Liver (tissue), 9 donors: ENCODE results near the gene TP63. TPM values are rescaled to one million over a fixed set of nuclear protein-coding genes. Genes with fewer than 3 reads are reported as not detected.

Source experiments
- DNase-seq: peaks from one replicate; pipeline ENCODE4 v3.0.0-alpha.2; 2017; ENCODE audit warnings: low spot score
- H3K27ac ChIP-seq, 2 donors: one replicate each; pipeline ENCODE4 v1.7.0; 2013; ENCODE audit warnings: inconsistent platforms in 2 of 2, low read length in 2 of 2, control low read depth in 1 of 2, low read depth in 1 of 2, mild to moderate bottlenecking in 1 of 2
- H3K27me3 ChIP-seq, 4 donors: one replicate each; pipeline versions ENCODE4 v1.6.1 to v1.7.0; 2013; ENCODE audit warnings: low read length in 3 of 4, inconsistent platforms in 1 of 4, mild to moderate bottlenecking in 1 of 4, moderate library complexity in 1 of 4; ENCODE audit not compliant: control insufficient read depth in 4 of 4, insufficient read depth in 4 of 4
- H3K36me3 ChIP-seq, 4 donors: one replicate each; pipeline versions ENCODE4 v1.6.1 to v1.7.0; 2013; ENCODE audit warnings: low read length in 3 of 4, mild to moderate bottlenecking in 3 of 4, low read depth in 1 of 4, moderate library complexity in 1 of 4; ENCODE audit not compliant: control insufficient read depth in 4 of 4, insufficient read depth in 3 of 4
- H3K4me1 ChIP-seq, 4 donors: one replicate each; pipeline versions ENCODE4 v1.6.1 to v1.7.0; 2013; ENCODE audit warnings: low read length in 3 of 4, mild to moderate bottlenecking in 3 of 4, moderate library complexity in 1 of 4; ENCODE audit not compliant: control insufficient read depth in 4 of 4, insufficient read depth in 4 of 4
- H3K4me3 ChIP-seq, 3 donors: one replicate each; pipeline versions ENCODE4 v1.6.1 to v1.7.0; 2013; ENCODE audit warnings: low read length in 3 of 3, control low read depth in 1 of 3, low read depth in 1 of 3, mild to moderate bottlenecking in 1 of 3
- H3K9ac ChIP-seq, 2 donors: one replicate each; pipeline ENCODE4 v1.7.0; 2013; ENCODE audit warnings: low read length in 2 of 2, mild to moderate bottlenecking in 2 of 2, moderate library complexity in 2 of 2, control low read depth in 1 of 2, low read depth in 1 of 2
- H3K9me3 ChIP-seq, 4 donors: one replicate each; pipeline versions ENCODE4 v1.6.1 to v1.7.0; 2013; ENCODE audit warnings: low read length in 3 of 4; ENCODE audit not compliant: control insufficient read depth in 4 of 4
- ATF3 ChIP-seq: IDR thresholded peaks from 2 replicates; pipeline ENCODE4 v1.6.1; 2016; ENCODE audit warnings: antibody characterized with exemption
- CTCF ChIP-seq: fragments of 150-350 bp; IDR thresholded peaks from 2 replicates; pipeline ENCODE4 v1.5.1; 2017; ENCODE audit warnings: improper control_type of control experiment, low read depth, low read length; ENCODE audit not compliant: missing input control
- EGR1 ChIP-seq, 2 donors: IDR thresholded peaks; 2 replicates each; pipeline ENCODE4 v1.6.1; 2016 to 2018; ENCODE audit warnings: antibody characterized with exemption in 2 of 2, low read depth in 2 of 2
- FOXA1 ChIP-seq: IDR thresholded peaks from 2 replicates; pipeline ENCODE4 v1.6.1; 2016; ENCODE audit warnings: antibody characterized with exemption
- FOXA2 ChIP-seq: IDR thresholded peaks from 2 replicates; pipeline ENCODE4 v1.6.1; 2016; ENCODE audit warnings: antibody characterized with exemption
- GABPA ChIP-seq, 2 donors: IDR thresholded peaks in 1 of 2; conservative IDR thresholded peaks in 1 of 2; 2 replicates each; pipeline ENCODE4 v1.6.1; 2016; ENCODE audit warnings: antibody characterized with exemption in 2 of 2, mild to moderate bottlenecking in 1 of 2, moderate library complexity in 1 of 2
- HNF4A ChIP-seq, 2 donors: conservative IDR thresholded peaks; 2 replicates each; pipeline ENCODE4 v1.6.1; 2016; ENCODE audit warnings: antibody characterized with exemption in 2 of 2, mild to moderate bottlenecking in 2 of 2
- HNF4G ChIP-seq: IDR thresholded peaks from 2 replicates; pipeline ENCODE4 v1.6.1; 2016; ENCODE audit warnings: antibody characterized with exemption
- JUND ChIP-seq, 2 donors: IDR thresholded peaks; 2 replicates each; pipeline ENCODE4 v1.6.1; 2016; ENCODE audit warnings: antibody characterized with exemption in 2 of 2
- MAX ChIP-seq: IDR thresholded peaks from 2 replicates; pipeline ENCODE4 v1.6.1; 2016; ENCODE audit warnings: antibody characterized with exemption
- NR2F2 ChIP-seq: IDR thresholded peaks from 2 replicates; pipeline ENCODE4 v1.6.1; 2016; ENCODE audit warnings: antibody characterized with exemption
- RAD21 ChIP-seq, 2 donors: IDR thresholded peaks; 2 replicates each; pipeline ENCODE4 v1.6.1; 2016; ENCODE audit warnings: antibody characterized with exemption in 2 of 2, mild to moderate bottlenecking in 2 of 2
- REST ChIP-seq: IDR thresholded peaks from 2 replicates; pipeline ENCODE4 v1.6.1; 2016; ENCODE audit warnings: antibody characterized with exemption, mild to moderate bottlenecking
- RXRA ChIP-seq, 2 donors: IDR thresholded peaks; 2 replicates each; pipeline ENCODE4 v1.6.1; 2017 to 2018; ENCODE audit warnings: antibody characterized with exemption in 2 of 2, mild to moderate bottlenecking in 1 of 2
- SP1 ChIP-seq: IDR thresholded peaks from 2 replicates; pipeline ENCODE4 v1.6.1; 2018; ENCODE audit warnings: antibody characterized with exemption, mild to moderate bottlenecking
- TAF1 ChIP-seq: conservative IDR thresholded peaks from 2 replicates; pipeline ENCODE4 v1.6.1; 2016; ENCODE audit warnings: antibody characterized with exemption, mild to moderate bottlenecking
- YY1 ChIP-seq: IDR thresholded peaks from 2 replicates; pipeline ENCODE4 v1.6.1; 2016; ENCODE audit warnings: antibody characterized with exemption, mild to moderate bottlenecking
- ZBTB33 ChIP-seq: IDR thresholded peaks from 2 replicates; pipeline ENCODE4 v1.6.1; 2016; ENCODE audit warnings: antibody characterized with exemption
- WGBS: extraction: QIAGEN DNeasy Blood & Tissue Kit; methylation state at CpG from one replicate; pipeline ENCODE4 v1.1.7; 2013; 5-methylcytosine and 5-hydroxymethylcytosine counted together
- polyA plus RNA-seq, 2 donors: library from polyadenylated mRNA; stranded (reverse) in 1 of 2; unstranded in 1 of 2; fragments of 200-250 nt in 1 of 2; fragments of >200 nt in 1 of 2; fragmentation: Nextera tagmentation in 1 of 2; extraction: Ambion mirVana in 1 of 2; gene quantifications; one replicate each; pipeline versions ENCODE4 v1.2.1 to v1.2.3, GENCODE V29; 2013 to 2015
- total RNA-seq, 2 donors: library from RNA; depleted of rRNA; stranded (reverse); fragments of >200 nt; gene quantifications; one replicate each; pipeline ENCODE4 v1.2.3, GENCODE V29; 2014
- donor health status: healthy.
- donor health status: healthy.
- donor health status: healthy.
- donor health status: healthy.
- donor health status: healthy.

Gene TP63
- total and polyA plus RNA-seq, 4 donors, result under 0.01 to 0.08 (median 0.05) TPM; not detected in 1

- Histone ChIP-seq H3K9me3 (no peaks in the 10 kb centered on the region), H3K4me3 (no peak overlapping the region), H3K4me1 (peaks cover 0 to 4% (median 0%) of the 10 kb centered on the region in 4 donors), H3K27ac (no peak overlapping the region), H3K36me3 (no peaks in the 10 kb centered on the region), H3K27me3 (no peaks in the 10 kb centered on the region), H3K9ac (no peak overlapping the region)
- TF ChIP-seq RXRA (IDR thresholded peaks at IDR 0.05) (no peak), MAX (no peak), EGR1 (IDR thresholded peaks at IDR 0.05; ENCODE audit: low read depth in 2 of 2) (no peak), FOXA2 (no peak), SP1 (no peak), GABPA (IDR thresholded peaks at IDR 0.05 in 1 of 2, conservative IDR thresholded peaks at IDR 0.05 in 1 of 2) (no peak)
- WGBS, result 79% methylated on average over 1 of the region's 1 CpG
- no peak for DNase-seq
Measured at GRCh38 chr3:189584645-189585044, 46.5 kb upstream of the TP63 start.

GRCh38 chr3:189586941-189587663, 44.1 kb upstream of the TP63 start:
- Histone ChIP-seq H3K4me1 (peaks cover 0 to 4% (median 0%) of the 10 kb centered on the region in 4 donors), H3K4me3 (no peak overlapping the region), H3K36me3 (no peaks in the 10 kb centered on the region), H3K27me3 (no peaks in the 10 kb centered on the region), H3K9me3 (no peaks in the 10 kb centered on the region), H3K9ac (no peak overlapping the region), H3K27ac (no peak overlapping the region)
- DNase-seq, result no peak
- 70% methylated on average over 7 of the region's 7 CpGs for WGBS
- TF ChIP-seq JUND (IDR thresholded peaks at IDR 0.05), result peak in 1 of 2 donors; percentile 73
- TF ChIP-seq EGR1 (IDR thresholded peaks at IDR 0.05; ENCODE audit: low read depth in 2 of 2), result no peak
- TF ChIP-seq NR2F2, result no peak
- no peak for TF ChIP-seq SP1
- TF ChIP-seq FOXA2, result peak; percentile 26
- no peak for TF ChIP-seq MAX
- peak in 1 of 2 donors; percentile 36 for TF ChIP-seq RAD21 (IDR thresholded peaks at IDR 0.05)
- peak; percentile 19 for TF ChIP-seq YY1
- peak in 1 of 2 donors; percentile 58 for TF ChIP-seq RXRA (IDR thresholded peaks at IDR 0.05)
- no peak for TF ChIP-seq GABPA (IDR thresholded peaks at IDR 0.05 in 1 of 2, conservative IDR thresholded peaks at IDR 0.05 in 1 of 2)
- TF ChIP-seq ZBTB33, result no peak
- no peak for TF ChIP-seq TAF1
- TF ChIP-seq HNF4G, result no peak
- no peak for TF ChIP-seq FOXA1
- TF ChIP-seq CTCF, result no peak
- TF ChIP-seq ATF3, result no peak
- TF ChIP-seq HNF4A (conservative IDR thresholded peaks at IDR 0.05), result peak in 1 of 2 donors; percentile 80
- TF ChIP-seq REST, result peak; percentile 41
